H9 (cell line): ENCODE measurements around the gene SGTA. TPM values are rescaled to one million over a fixed set of nuclear protein-coding genes. Genes with fewer than 3 reads are reported as not detected.

Experiments used
- DNase-seq: peaks from one replicate; pipeline ENCODE4 v3.0.0-alpha.2; 2017
- H2AFZ ChIP-seq: one replicate; pipeline ENCODE4 v1.6.1; 2013; ENCODE audit warnings: mild to moderate bottlenecking, low read length, control low read depth, moderate library complexity
- H2AK5ac ChIP-seq: 2 replicates; pipeline ENCODE4 v1.6.1; 2013; ENCODE audit warnings: low read length, control low read depth, mixed read lengths; ENCODE audit not compliant: insufficient read length
- H2BK120ac ChIP-seq: one replicate; pipeline ENCODE4 v1.6.1; 2013; ENCODE audit warnings: low read depth, mild to moderate bottlenecking, low read length, control low read depth, inconsistent platforms; ENCODE audit not compliant: poor library complexity, severe bottlenecking
- H2BK12ac ChIP-seq: 2 replicates; pipeline ENCODE4 v1.6.1; 2013; ENCODE audit warnings: low read length, control low read depth, mixed read lengths, low read depth; ENCODE audit not compliant: insufficient read length
- H2BK15ac ChIP-seq: 2 replicates; pipeline ENCODE4 v1.6.1; 2013; ENCODE audit warnings: low read depth, low read length, control low read depth
- H2BK20ac ChIP-seq: one replicate; pipeline ENCODE4 v1.6.1; 2013; ENCODE audit warnings: low read depth, mild to moderate bottlenecking, low read length, control low read depth, inconsistent platforms; ENCODE audit not compliant: poor library complexity, severe bottlenecking
- H2BK5ac ChIP-seq: 2 replicates; pipeline ENCODE4 v1.6.1; 2013; ENCODE audit warnings: low read length, control low read depth, mixed read lengths; ENCODE audit not compliant: insufficient read length
- H3K14ac ChIP-seq: 2 replicates; pipeline ENCODE4 v1.6.1; 2013; ENCODE audit warnings: low read length, control low read depth; ENCODE audit not compliant: insufficient read depth
- H3K18ac ChIP-seq: 2 replicates; pipeline ENCODE4 v1.6.1; 2013; ENCODE audit warnings: low read depth, mild to moderate bottlenecking, mixed read lengths, low read length, control low read depth; ENCODE audit not compliant: insufficient read length
- H3K23ac ChIP-seq: 2 replicates; pipeline ENCODE4 v1.6.1; 2013; ENCODE audit warnings: low read length, control low read depth, mixed read lengths, low read depth; ENCODE audit not compliant: insufficient read length
- H3K23me2 ChIP-seq: 2 replicates; pipeline ENCODE4 v1.6.1; 2013; ENCODE audit warnings: low read depth, mild to moderate bottlenecking, mixed read lengths, low read length, control low read depth; ENCODE audit not compliant: insufficient read length, poor library complexity, severe bottlenecking
- H3K27ac ChIP-seq: 2 replicates; pipeline ENCODE4 v1.5.1; 2013; ENCODE audit warnings: low read length, control low read depth, mixed read lengths, low read depth; ENCODE audit not compliant: insufficient read length
- H3K27me3 ChIP-seq: 2 replicates; pipeline ENCODE4 v1.6.1; 2013; ENCODE audit warnings: low read length, control low read depth, inconsistent platforms; ENCODE audit not compliant: insufficient read depth
- H3K4ac ChIP-seq: 2 replicates; pipeline ENCODE4 v1.6.1; 2013; ENCODE audit warnings: low read depth, mild to moderate bottlenecking, control low read depth, inconsistent platforms, low read length, moderate library complexity
- H3K4me1 ChIP-seq: 2 replicates; pipeline ENCODE4 v1.6.1; 2013; ENCODE audit warnings: low read length, control low read depth, inconsistent platforms; ENCODE audit not compliant: insufficient read depth
- H3K4me2 ChIP-seq: 2 replicates; pipeline ENCODE4 v1.6.1; 2013; ENCODE audit warnings: low read length, control low read depth, mixed read lengths; ENCODE audit not compliant: insufficient read length, insufficient read depth
- H3K56ac ChIP-seq: 2 replicates; pipeline ENCODE4 v1.6.1; 2013; ENCODE audit warnings: low read depth, mild to moderate bottlenecking, mixed read lengths, low read length, control low read depth; ENCODE audit not compliant: insufficient read length
- H3K79me1 ChIP-seq: 2 replicates; pipeline ENCODE4 v1.6.1; 2013; ENCODE audit warnings: low read depth, mild to moderate bottlenecking, moderate library complexity, low read length, control low read depth, inconsistent platforms; ENCODE audit not compliant: insufficient read depth, poor library complexity, severe bottlenecking
- H3K79me2 ChIP-seq: 2 replicates; pipeline ENCODE4 v1.6.1; 2013; ENCODE audit warnings: low read length, control low read depth, inconsistent platforms; ENCODE audit not compliant: insufficient read depth
- H3K9ac ChIP-seq: 2 replicates; pipeline ENCODE4 v1.6.1; 2013; ENCODE audit warnings: low read length, control low read depth, mixed read lengths; ENCODE audit not compliant: insufficient read length; ENCODE audit errors: extremely low read depth
- H3K9me3 ChIP-seq: one replicate; pipeline ENCODE4 v1.6.1; 2013; ENCODE audit warnings: low read depth, low read length, inconsistent platforms; ENCODE audit not compliant: control insufficient read depth
- H3T11ph ChIP-seq: one replicate; pipeline ENCODE4 v1.6.1; 2013; ENCODE audit warnings: mild to moderate bottlenecking, low read length, control low read depth, inconsistent platforms
- H4K20me1 ChIP-seq: one replicate; pipeline ENCODE4 v1.6.1; 2013; ENCODE audit not compliant: control insufficient read depth, insufficient read length, insufficient read depth
- H4K5ac ChIP-seq: 2 replicates; pipeline ENCODE4 v1.6.1; 2013; ENCODE audit warnings: low read depth, mild to moderate bottlenecking, mixed read lengths, low read length, control low read depth; ENCODE audit not compliant: insufficient read length
- H4K8ac ChIP-seq: replicated peaks from 2 replicates; pipeline ENCODE4 v1.6.1; 2013; ENCODE audit warnings: low read length, control low read depth, mixed read lengths, low read depth; ENCODE audit not compliant: insufficient read length
- H4K91ac ChIP-seq: 2 replicates; pipeline ENCODE4 v1.6.1; 2013; ENCODE audit warnings: low read depth, mild to moderate bottlenecking, moderate library complexity, mixed read lengths, low read length, control low read depth; ENCODE audit not compliant: insufficient read length
- H3K27ac Mint-ChIP-seq, 3 experiments: 2 replicates in 2 of 3; 3 replicates in 1 of 3; pipeline ENCODE4 v1.8.0; 2020 to 2021; ENCODE audit warnings: mixed read lengths in 3 of 3, mild to moderate bottlenecking in 1 of 3, moderate library complexity in 1 of 3
- H3K27me3 Mint-ChIP-seq: 2 replicates; pipeline ENCODE4 v1.8.0; 2021; ENCODE audit warnings: low read depth, mild to moderate bottlenecking, moderate library complexity, mixed read lengths
- H3K36me3 Mint-ChIP-seq, 3 experiments: 2 replicates in 2 of 3; 3 replicates in 1 of 3; pipeline ENCODE4 v1.8.0; 2020 to 2021; ENCODE audit warnings: low read depth in 3 of 3, mixed read lengths in 3 of 3; ENCODE audit not compliant: insufficient read depth in 1 of 3
- H3K4me1 Mint-ChIP-seq, 2 experiments: 2 replicates each; pipeline ENCODE4 v1.8.0; 2020; ENCODE audit warnings: mixed read lengths in 2 of 2
- H3K4me3 Mint-ChIP-seq, 2 experiments: 2 replicates in 1 of 2; 3 replicates in 1 of 2; pipeline ENCODE4 v1.8.0; 2020 to 2021; ENCODE audit warnings: mild to moderate bottlenecking in 2 of 2, mixed read lengths in 2 of 2, moderate library complexity in 1 of 2
- H3K9me3 Mint-ChIP-seq, 2 experiments: 2 replicates in 1 of 2; 3 replicates in 1 of 2; pipeline ENCODE4 v1.8.0; 2020; ENCODE audit warnings: mild to moderate bottlenecking in 2 of 2, mixed read lengths in 2 of 2, moderate library complexity in 1 of 2
- WGBS: extraction: QIAGEN DNeasy Blood & Tissue Kit; methylation state at CpG from one replicate; pipeline ENCODE4 v1.1.7; 2013; ENCODE audit warnings: missing lambda C conversion rate, low lambda C conversion rate, mixed read lengths; ENCODE audit not compliant: insufficient read length; ENCODE audit errors: extremely low coverage; 5-methylcytosine and 5-hydroxymethylcytosine counted together
- total RNA-seq: library from RNA; stranded (reverse); gene quantifications from 2 replicates; pipeline ENCODE4 v1.2.1, GENCODE V29; 2021
- TF ChIP-seq, protein P1 (sequence below): fragments of 200-600 bp; sonication (generic); conservative IDR thresholded peaks from 3 replicates; pipeline ENCODE4 v1.8.0; 2021; ENCODE audit warnings: antibody characterized with exemption, mild to moderate bottlenecking

Gene SGTA
- total RNA-seq, 1 experiment from 2014 or later = 102 TPM

DNA sequence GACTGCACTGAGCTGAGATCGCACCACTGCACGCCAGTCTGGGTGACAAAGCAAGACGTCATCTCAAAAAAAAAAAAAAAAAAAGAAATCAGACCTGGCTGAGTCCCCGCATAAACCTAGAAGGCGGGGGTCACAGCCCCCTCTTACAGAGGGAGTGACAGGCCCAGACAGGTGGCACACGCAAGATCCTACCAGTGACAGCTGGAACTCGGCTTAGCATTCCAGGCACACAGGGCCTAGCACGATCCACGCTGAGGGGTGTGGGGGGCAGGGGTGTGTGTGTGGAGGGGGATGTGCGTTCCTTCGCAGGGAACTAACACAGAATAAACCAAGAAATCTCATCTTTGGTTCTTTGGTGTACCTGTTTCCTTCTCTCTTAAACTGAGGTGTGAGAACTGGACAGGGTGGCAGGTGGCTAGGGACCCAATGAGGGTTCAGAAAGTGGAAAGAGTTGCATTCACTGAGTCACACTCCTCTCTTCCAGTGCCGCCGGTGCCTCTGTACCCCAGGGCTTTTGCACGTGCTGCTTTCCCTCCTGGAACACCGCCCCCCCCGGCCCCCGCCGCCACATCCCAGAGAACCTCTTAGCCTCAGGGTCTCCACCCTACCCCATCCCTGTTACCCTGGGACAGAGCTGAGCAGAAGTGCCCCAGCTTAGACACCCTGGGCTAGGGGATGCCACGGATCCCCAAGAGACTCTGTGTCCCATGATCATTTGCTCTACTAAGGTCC is 5.0 kb downstream of the SGTA start:
- Histone ChIP-seq H4K91ac (no peak overlapping the region), H2BK15ac (no peak overlapping the region), H4K5ac (no peak overlapping the region), H2AFZ (no peak overlapping the region), H3K9me3 (no peaks in the 10 kb centered on the region), H3K4me2 (no peak overlapping the region), H2AK5ac (no peak overlapping the region), H2BK12ac (no peak overlapping the region), H3K23me2 (peaks cover 5% of the 10 kb centered on the region), H2BK5ac (no peak overlapping the region), H2BK120ac (no peak overlapping the region), H3K9ac (no peak overlapping the region), H2BK20ac (no peak overlapping the region), H4K20me1 (no peaks in the 10 kb centered on the region), H3K18ac (no peak overlapping the region), H3T11ph (no peak overlapping the region), H3K79me2 (peaks cover 83% of the 10 kb centered on the region), H3K79me1 (peaks cover 8% of the 10 kb centered on the region), H3K4me1 (no peaks in the 10 kb centered on the region), H3K23ac (no peak overlapping the region), H3K56ac (no peak overlapping the region), H3K14ac (no peak overlapping the region), H4K8ac (no peak overlapping the region), H3K27ac (no peak overlapping the region), H3K27me3 (no peaks in the 10 kb centered on the region), H3K4ac (no peak overlapping the region)
- Mint-ChIP-seq H3K9me3 (no peaks in the 10 kb centered on the region), H3K4me3 (peak overlapping the region in 1 of 2 experiments; percentile 32; a peak in 1 of 5 replicates), H3K36me3 (peaks cover 9 to 32% (median 31%) of the 10 kb centered on the region in 3 experiments; a peak in 6 of 7 replicates), H3K27ac (peak overlapping the region in 1 of 3 experiments; percentile 39; a peak in 1 of 7 replicates), H3K4me1 (peaks cover 7 to 14% of the 10 kb centered on the region in 2 experiments), H3K27me3 (no peaks in the 10 kb centered on the region)
- no CpG with 5 or more reads among the region's 19 CpGs for WGBS
- TF ChIP-seq, protein P1, sequence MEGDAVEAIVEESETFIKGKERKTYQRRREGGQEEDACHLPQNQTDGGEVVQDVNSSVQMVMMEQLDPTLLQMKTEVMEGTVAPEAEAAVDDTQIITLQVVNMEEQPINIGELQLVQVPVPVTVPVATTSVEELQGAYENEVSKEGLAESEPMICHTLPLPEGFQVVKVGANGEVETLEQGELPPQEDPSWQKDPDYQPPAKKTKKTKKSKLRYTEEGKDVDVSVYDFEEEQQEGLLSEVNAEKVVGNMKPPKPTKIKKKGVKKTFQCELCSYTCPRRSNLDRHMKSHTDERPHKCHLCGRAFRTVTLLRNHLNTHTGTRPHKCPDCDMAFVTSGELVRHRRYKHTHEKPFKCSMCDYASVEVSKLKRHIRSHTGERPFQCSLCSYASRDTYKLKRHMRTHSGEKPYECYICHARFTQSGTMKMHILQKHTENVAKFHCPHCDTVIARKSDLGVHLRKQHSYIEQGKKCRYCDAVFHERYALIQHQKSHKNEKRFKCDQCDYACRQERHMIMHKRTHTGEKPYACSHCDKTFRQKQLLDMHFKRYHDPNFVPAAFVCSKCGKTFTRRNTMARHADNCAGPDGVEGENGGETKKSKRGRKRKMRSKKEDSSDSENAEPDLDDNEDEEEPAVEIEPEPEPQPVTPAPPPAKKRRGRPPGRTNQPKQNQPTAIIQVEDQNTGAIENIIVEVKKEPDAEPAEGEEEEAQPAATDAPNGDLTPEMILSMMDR = no peak
- no peak for DNase-seq
